ENCODE data around the gene COP1. TPM values are rescaled to one million over a fixed set of nuclear protein-coding genes. Genes with fewer than 3 reads are reported as not detected.

COP1 gene
- polyA plus RNA-seq, 2 of the 4 experiments (the other 2 are of a cell fraction), result 21.9 to 42.0 TPM

- no peaks in the 10 kb centered on the region for H3K4me1 ChIP-seq
- 66% methylated on average over 2 of the region's 2 CpGs for WGBS (ENCODE audit: missing lambda C conversion rate)
- DNase-seq (ENCODE audit: low read depth in 1 of 2, low spot score in 1 of 2) (no peak), FAIRE-seq (no peak), ATAC-seq (no peak)
- no peak overlapping the region for H3K4me2 ChIP-seq
- H3K4me3 ChIP-seq, result no peak overlapping the region
- no peaks in the 10 kb centered on the region for H3K9me3 ChIP-seq
- ChIA-PET CTCF (no interaction called here), POLR2A (no interaction called here)
- H3K27ac ChIP-seq, result no peak overlapping the region
- TF ChIP-seq TFCP2L1 (CRISPR knock-in tag; IDR thresholded peaks at IDR 0.05), result no peak
- no peak for TF ChIP-seq HDAC2 (IDR thresholded peaks at IDR 0.05)
- no peak for TF ChIP-seq MYC (IDR thresholded peaks at IDR 0.05; ENCODE audit: borderline replicate concordance, low read length)
- TF ChIP-seq CEBPB (IDR thresholded peaks at IDR 0.05), result no peak
- TF ChIP-seq ZC3H11A (IDR thresholded peaks at IDR 0.05), result no peak
- no peak for TF ChIP-seq SMC3 (IDR thresholded peaks at IDR 0.05)
- TF ChIP-seq, protein P1, sequence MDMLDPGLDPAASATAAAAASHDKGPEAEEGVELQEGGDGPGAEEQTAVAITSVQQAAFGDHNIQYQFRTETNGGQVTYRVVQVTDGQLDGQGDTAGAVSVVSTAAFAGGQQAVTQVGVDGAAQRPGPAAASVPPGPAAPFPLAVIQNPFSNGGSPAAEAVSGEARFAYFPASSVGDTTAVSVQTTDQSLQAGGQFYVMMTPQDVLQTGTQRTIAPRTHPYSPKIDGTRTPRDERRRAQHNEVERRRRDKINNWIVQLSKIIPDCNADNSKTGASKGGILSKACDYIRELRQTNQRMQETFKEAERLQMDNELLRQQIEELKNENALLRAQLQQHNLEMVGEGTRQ (IDR thresholded peaks at IDR 0.05), result no peak
- no peak for TF ChIP-seq HOXB13 (CRISPR knock-in tag; IDR thresholded peaks at IDR 0.05; ENCODE audit: low read depth)
- TF ChIP-seq JUNB (IDR thresholded peaks at IDR 0.05), result no peak
- no peak for TF ChIP-seq CTCF (IDR thresholded peaks at IDR 0.05)
- no peak for TF ChIP-seq ZFP36 (IDR thresholded peaks at IDR 0.05; ENCODE audit: borderline replicate concordance, partially characterized antibody)
- no peak for TF ChIP-seq SREBF2 (IDR thresholded peaks at IDR 0.05)
- no peak for TF ChIP-seq NFE2L2 (conservative IDR thresholded peaks at IDR 0.05; ENCODE audit: low read length)
Observed at GRCh38 chr1:176134666-176135065, 72.4 kb downstream of the COP1 start.

DNA sequence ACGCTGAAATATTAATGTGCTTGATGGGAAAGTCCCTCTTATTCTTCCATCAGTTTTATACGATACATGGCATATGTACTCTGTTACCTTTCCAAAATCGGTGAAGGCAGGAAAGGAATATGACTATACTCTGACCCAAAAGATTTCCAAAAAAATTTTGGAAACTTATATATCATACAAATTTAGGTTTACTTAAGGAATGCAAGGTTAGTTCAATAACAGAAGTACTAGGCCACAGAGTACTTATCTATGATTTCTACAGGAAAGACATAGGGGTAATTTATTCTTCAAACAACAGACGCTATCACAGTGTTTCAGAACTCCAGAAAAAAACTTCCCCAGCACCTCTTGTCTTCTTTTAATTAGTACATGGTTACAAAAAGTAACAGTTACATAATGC is 84.8 kb downstream of the COP1 start:
- 0 out of 3 replicates have a peak, but pooled peaks cover 2% of the 10 kb centered on the region for H3K9me3 ChIP-seq
- ATAC-seq (no peak), FAIRE-seq (no peak), DNase-seq (ENCODE audit: low read depth in 1 of 2, low spot score in 1 of 2) (no peak)
- no peak overlapping the region for H3K4me2 ChIP-seq
- WGBS (ENCODE audit: missing lambda C conversion rate), result 96% methylated on average over 4 of the region's 4 CpGs
- H3K4me3 ChIP-seq, result no peak overlapping the region
- CTCF ChIA-PET, result no interaction called here
- no peaks in the 10 kb centered on the region for H3K4me1 ChIP-seq
- POLR2A ChIA-PET, result interaction anchor here (0.6 kb wide), 1 partner anchor 285 kb away, joined by 4 read pairs; no protein-coding TSS in a partner anchor
- TF ChIP-seq ZC3H11A (IDR thresholded peaks at IDR 0.05) (no peak), TP53 (CRISPR knock-in tag; IDR thresholded peaks at IDR 0.05) (no peak), MAFK (IDR thresholded peaks at IDR 0.05; ENCODE audit: partially characterized antibody) (no peak), HEYL (CRISPR knock-in tag; IDR thresholded peaks at IDR 0.05) (no peak), JUN (IDR thresholded peaks at IDR 0.05) (no peak), NPAS2 (CRISPR knock-in tag; IDR thresholded peaks at IDR 0.05; ENCODE audit: borderline replicate concordance) (no peak), HOXB5 (CRISPR knock-in tag; IDR thresholded peaks at IDR 0.05) (no peak), TFCP2L1 (CRISPR knock-in tag; IDR thresholded peaks at IDR 0.05) (no peak), EHF (CRISPR knock-in tag; IDR thresholded peaks at IDR 0.05) (no peak)
- H3K27ac ChIP-seq, result no peak overlapping the region

GRCh38 chr1:176119549-176119948 is 87.5 kb downstream of the COP1 start:
- no peak for FAIRE-seq
- 22% methylated on average over 1 of the region's 1 CpG for WGBS (ENCODE audit: missing lambda C conversion rate)
- peak; percentile 9 to 33 for DNase-seq (ENCODE audit: low read depth in 1 of 2, low spot score in 1 of 2)

More at GRCh38 chr1:176119549-176119948, 87.5 kb downstream of the COP1 start:
- H3K9me3 ChIP-seq, result 0 out of 3 replicates have a peak, but pooled peaks cover 2% of the 10 kb centered on the region
- H3K4me2 ChIP-seq, result no peak overlapping the region
- H3K4me1 ChIP-seq, result no peaks in the 10 kb centered on the region
- H3K27ac ChIP-seq, result no peak overlapping the region
- no peak for TF ChIP-seq NR3C1 (IDR thresholded peaks at IDR 0.05)
- peak; percentile 50 for TF ChIP-seq CTCF (IDR thresholded peaks at IDR 0.05)
- peak; percentile 41 to 50; a peak in 3 of 5 replicates for TF ChIP-seq RAD21 (conservative IDR thresholded peaks at IDR 0.05 in 1 of 2, IDR thresholded peaks at IDR 0.05 in 1 of 2)
- 0 out of 3 replicates have a peak, but pooled peaks have one; percentile 30 for TF ChIP-seq SMC3 (IDR thresholded peaks at IDR 0.05)
- POLR2A ChIA-PET, result interaction anchor here (0.6 kb wide), 1 partner anchor 88 kb away, joined by 3 read pairs; no protein-coding TSS in a partner anchor
- H3K4me3 ChIP-seq, result no peak overlapping the region
- CTCF ChIA-PET, result no interaction called here
- ATAC-seq, result peak; percentile 66 to 89; a peak in 5 of 6 replicates

All from A549 (cell line).